ENCODE results near the gene FMN1.

The FMN1 gene

DNA sequence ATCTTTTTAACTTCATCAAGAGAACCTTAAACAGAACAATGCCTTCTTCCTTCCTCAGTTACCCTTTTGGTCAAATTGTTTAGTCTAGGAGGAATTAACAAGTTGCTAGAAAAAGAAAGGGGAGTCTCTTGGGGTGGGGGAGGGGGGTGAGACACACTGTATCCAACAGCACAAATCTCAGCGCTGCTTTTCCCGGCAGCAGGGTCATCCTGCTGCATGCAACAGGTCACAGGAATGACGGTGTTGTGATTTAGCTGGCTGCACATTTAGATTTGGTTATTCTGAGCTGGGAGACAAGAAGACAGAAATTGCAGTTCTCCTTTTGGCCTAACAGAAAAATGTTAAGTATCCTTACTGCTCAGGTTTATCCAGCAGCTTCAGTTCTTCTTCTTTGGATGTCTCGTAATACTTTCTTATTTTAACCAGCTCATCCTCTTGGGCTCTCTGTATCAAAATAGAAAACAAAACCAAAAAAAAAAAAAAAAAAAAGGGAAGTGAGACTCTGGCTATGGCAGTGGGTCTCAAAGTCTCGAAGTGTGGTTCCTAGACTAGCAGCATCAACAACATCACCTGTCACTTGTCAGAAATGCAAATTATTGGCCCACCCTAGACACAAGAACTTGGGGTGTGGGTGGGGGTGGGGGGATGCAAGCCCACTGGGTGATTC is 286.2 kb downstream of the FMN1 start:
- DNase-seq: no peak

DNA sequence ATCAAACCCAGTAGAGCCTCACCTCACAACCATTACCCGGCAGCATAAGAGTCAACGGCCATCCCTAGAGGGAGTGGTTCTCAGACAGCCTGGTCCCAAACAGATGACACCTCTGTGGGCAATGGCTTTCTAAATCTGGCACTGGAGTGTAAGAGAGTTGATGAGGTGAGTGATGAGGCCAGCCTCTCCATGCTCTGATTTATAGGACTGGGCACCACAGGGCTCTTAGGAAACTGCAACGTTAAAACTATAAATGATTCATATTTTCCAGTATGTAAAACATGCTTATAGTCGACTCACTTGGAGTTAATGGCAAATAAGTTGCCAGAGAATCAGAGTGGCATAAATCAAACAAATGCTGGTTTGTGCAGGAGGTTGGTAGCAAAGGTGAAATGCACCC is 289.0 kb downstream of the FMN1 start:
- DNase-seq: no peak

DNA sequence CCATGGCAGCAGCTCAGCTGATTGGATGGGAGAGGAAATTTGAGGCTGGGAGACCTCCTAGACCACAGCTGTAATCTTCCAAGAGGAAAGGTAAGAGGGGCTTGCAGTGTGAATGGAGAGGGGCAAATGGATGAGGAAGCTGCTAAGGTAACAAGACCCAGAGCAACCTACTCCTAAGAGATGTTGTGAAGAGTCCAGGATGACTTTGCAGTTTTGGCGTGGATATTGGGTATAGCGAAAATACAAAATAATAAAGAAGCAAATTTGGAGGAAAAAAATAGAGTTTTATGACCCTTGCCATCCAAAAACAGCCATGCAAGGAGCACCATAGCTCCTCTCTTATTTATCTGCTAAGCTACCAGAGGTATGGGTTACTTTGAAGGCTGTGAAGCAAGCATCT is 290.1 kb downstream of the FMN1 start:
- no peak for DNase-seq

DNA sequence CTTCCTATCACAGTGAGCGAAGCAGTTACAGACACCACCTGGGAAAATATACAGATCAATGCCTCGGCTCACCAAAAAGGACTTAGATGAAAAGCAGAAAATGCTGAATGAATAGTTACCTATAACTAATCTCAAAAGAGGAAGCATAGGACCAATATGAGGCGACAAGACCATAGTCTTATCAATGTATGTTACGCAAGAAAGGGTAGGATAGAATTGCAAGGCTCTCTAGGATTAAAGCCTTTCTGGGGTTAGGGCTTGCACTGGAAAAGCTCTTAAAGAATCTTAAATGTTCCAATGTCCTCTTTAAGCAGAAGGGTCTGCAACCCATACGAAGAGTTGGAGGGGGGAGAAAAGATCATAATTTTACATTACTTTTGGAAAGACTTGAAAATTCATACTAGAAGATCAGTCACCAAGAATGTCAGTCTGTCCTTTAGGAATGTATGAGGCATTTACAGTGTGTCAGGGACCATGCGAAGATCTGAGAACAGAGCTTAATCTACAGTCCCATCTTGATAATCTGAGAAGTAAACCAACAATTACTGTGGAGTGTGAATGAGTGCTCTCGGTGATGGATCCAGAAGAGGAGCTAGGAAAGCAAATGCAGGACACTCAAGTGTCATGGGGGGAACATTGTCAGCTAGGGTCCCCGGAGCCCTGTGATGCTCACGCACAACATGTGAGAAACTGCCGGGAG is 290.8 kb downstream of the FMN1 start:
- DNase-seq: no peak

DNA sequence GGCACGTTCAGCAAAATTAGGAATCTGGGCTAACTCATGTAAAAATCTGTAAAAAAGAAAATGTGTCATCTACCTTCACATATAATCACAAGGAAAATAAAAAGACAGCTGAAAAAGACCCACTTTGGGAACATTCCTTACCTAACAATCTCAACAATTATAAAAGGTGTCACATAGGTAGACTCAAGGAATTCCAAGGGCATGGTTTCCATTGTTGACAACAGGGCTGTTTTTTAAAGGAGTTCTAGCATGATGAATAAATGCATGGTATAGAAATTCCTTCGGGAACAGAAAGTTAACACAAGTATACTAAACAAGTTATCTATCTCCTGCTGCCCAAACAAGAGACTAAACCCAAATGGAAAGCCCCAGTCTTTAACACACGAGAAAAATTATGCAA is 292.5 kb downstream of the FMN1 start:
- DNase-seq: no peak

DNA sequence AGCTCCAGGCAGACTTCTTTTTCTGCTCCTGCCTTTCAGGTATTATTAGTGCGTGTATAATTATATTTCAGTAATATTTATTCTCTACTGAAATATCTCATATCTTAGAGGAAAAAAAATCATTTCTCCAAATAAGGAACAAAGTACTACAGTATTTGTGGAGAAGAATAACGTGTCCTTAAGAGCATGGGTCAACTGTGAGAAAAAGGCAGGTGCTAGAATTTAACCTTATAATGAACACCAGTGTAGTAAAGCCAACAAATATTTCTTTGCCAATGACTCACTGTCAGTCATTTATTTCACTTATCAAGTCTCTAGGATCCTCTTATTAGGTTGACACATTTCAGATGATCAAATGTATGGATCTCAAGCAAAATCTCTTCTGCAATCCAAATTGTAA is 293.3 kb downstream of the FMN1 start:
- DNase-seq: no peak

DNA sequence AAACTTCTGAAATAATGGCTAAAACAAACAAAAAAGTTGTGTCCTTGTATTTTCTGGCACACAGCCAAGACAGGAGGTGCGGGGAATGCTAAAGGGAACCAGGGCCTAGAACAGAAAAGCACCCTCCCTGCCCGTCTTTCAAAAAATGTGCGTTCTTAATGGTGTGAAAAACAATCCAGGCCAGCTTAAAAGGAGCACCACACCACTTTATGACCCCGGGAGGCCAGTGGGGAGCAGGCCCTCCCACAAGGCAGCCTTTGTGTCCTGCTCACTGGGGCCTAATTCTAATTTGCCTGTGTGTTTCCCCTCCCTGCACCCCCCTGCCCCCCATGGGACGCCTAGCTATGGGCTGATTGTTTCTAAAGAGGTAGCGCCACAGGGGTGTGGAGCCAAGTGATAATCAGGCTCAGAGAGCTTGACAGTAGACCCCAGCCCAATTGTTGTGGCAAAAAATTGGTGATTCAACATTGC is 295.4 kb downstream of the FMN1 start:
- no peak for DNase-seq

DNA sequence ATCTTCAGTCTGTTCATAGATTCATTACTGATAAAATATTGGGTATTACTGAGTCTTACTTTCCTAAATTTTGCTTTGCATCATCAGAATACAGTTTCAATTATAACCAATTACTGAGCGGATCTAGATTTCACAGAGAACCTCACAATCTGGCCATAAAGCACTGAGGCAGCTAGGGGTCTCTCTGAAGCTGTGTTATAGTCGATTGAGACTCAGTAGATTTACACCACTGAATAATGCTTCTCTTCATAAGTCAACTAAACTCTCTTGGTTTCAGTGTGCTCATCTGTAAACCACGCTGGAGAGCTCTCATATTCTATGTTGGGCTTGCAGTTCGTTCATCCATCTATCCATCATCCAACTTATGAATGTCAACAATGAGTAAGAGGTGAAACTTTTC is 296.1 kb downstream of the FMN1 start:
- no peak for DNase-seq

DNA sequence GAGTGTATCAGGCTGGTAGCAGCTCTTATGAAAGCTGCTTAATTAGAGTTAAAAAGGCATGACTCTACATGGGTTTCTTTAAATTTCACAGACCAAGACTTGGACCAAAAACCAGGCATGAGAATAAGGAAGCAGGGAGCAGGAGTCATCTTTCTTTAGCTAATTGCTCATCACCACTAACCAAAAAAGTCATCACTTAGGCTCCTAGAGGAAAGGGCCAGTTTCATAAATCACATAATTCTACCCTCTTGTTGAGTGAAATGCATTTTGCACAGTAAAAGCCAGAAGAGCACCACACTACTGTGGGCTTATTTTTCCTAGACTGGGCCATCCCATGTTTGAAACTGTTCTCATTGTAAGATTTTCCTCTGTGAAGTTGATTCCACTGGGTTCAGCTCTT is 301.1 kb downstream of the FMN1 start:
- no peak for DNase-seq

DNA sequence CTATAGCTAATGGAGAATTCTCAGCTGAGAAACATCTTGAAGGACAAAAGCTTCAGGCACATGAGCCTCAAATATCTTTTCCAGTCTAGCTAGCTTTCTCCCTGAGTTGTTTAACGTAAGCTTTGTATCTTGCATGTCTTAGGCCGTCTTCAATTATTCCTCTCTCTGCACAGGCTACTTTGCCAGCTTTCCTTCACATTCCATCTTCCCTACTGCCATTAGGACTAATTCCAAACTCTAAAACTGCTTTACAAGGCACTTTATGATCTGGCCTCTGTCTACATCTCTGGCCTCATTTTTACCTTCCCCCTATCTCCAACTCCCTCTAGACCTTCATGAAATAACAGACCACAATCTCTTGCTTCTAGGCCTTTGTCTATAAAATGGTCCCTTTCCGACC is 305.3 kb downstream of the FMN1 start:
- no peak for DNase-seq

DNA sequence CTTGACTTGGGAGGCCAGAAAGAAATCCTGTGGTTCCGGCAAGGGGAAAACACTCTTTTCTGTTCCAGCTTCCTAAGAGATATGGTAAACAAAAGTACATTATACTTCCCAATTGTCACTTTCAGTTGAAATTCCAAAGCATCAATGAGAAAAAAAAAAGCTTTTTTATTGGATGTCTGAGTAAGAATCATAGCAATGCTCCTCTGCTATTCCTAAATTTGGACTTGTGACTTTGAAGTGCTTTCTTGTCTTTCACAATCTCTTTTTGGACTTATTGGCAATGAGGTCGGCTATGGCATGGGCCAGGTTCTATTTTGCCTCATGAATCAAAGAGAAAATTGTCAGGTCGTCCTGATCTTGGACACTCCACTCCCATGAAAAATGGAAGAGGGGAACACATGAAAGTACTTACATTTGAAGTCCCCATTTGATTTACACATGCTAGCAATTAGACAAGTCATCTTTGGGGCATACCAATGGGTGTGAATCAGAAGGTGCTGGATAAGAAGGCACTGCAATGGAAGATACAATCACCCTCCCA is 306.2 kb downstream of the FMN1 start:
- DNase-seq: no peak

DNA sequence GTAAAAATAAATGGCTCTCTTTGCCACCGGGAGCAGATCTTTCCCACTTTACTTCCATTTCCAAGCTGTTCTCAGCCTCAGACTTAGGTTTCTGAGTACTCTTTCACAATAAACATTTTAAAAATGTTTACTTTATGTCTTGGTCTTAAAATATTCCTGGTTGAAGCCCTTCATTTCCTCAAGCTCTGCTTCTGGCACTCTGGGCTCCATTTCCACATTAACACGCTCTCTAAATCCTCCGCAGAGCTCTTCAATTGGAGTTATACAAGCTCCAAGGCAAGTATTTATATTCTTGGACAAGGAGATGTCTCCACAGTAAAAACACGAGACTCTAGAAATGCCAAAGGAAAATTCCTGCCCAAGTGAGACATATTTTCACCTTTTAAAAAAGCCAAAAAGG is 307.4 kb downstream of the FMN1 start:
- no peak for DNase-seq

DNA sequence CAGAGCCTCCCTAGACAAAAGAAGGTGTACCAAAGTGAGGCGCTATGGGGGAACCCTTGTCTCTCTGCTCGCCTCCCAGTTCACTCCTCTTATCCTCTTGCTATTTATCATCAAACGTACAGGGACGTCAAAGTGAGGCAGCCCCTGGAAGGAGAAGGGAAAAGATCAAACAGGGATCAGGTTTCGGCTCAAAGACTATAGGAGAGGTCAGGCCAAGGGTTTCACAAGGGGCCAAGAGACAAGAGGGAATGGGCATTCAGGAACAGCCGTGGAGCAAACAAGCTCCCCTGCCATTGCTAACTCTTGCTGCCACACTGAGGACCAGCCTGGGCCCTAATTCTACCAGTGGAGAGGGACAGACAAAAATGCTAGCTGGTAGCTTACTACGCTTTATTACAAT is 308.1 kb downstream of the FMN1 start:
- no peak for DNase-seq

DNA sequence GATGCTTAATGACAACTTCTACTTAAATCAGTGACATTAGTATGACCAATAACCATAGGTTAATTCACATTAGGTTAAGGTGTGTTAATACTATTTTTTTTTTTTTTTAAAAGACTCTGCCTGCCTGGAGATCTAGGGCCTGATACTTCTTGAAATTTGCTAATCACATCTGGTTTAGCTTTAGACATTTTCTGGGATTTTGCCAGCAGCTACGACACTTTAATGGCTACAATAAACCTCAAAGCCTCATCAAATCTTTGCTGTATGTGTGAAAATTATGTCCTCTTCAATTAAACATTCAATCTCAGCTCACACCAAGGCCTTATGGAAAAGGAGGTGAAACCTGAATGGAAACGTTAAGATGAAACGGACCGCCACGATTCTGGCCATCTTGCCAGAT is 308.8 kb downstream of the FMN1 start:
- DNase-seq: no peak

DNA sequence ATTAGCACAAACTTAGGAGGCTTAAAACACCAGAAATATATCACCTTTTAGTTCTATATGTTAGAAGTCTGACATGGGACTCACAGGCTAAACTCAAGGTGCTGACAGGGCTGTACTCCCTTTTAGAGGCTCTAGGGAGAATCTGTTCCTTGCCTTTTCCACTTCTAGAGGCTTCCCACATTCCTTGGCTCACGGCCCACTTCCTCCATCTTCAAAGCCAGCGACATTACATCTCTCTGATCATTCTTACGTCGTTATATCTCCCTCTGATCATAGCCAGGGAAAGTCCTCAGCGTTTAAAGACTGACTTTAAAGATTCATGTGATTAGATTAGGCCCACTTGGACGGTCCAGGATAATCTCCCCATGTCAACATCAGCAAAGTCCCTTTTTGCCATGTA is 310.4 kb downstream of the FMN1 start:
- DNase-seq: no peak

DNA sequence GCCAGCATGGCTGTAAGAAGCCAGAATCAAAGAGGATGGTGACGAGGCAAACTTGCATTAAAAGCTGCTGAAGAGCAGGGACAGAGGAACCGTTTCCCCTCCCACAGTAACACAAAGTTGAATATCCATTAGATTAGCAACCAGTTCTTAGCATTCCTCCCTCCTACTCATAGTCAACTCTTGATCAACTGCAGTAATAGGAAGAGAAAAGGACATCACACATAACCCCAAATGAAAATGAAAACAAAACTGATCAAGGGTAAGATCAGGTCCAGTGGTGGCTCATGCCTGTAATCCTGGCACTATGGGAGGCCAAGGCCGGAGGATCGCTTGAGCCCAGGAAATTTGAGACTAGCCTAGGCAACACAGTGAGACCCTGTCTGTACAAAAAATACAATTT is 311.6 kb downstream of the FMN1 start:
- DNase-seq: no peak

DNA sequence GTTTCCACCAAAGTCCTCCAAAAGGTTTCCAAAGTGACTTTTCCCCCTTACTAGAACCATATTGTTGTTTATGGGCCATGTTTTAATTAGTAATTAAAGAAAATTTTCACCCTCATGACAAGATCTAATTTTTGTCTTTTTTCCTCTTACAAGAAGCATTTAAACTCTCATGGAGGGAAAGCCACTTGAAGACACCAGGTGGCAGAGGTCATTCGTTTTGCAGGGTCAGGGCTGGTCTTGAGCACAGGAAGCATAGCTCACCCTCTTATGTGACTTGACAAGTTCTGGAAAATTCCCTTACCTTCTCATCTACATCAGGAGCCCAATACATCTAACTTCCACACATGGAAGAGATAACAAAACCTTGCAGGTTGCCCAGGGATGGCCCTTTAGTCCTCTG is 313.0 kb downstream of the FMN1 start:
- no peak for DNase-seq

DNA sequence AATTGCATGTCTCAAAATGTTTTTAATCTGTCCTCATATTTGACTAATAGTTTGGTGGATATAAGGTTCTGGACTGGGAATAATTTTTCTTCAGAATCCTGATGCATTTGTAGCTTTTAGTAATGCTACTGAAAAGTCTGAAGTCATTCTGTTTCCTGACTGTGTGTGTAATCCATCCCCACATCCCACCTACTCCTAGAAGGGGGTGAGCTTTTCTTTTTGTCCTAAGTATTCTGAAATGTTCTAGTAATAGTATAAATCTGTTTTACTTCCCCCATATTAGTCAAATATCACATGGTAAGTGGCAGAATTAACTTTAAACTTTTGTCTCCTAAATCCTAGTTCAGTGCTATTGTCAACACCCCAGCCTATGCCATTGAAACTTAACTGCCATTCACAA is 313.9 kb downstream of the FMN1 start:
- DNase-seq: no peak

DNA sequence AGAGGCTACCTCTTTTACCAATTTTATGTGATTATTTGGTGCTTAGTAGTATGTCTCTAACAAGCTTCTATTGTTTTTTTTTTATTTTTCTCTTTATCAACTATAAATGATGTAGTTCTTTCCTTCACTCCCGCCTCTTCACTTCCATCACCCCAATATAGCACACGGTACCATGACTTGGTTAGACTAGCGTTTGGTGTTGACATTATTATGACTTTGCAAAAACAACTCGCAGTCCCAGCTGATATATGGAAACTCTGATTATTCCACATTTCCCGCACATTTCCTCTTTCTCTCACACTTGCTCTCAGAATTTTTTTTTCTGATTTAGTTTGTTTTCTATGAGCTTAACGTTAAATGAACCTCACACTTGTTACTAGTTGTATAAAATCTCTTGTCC is 314.5 kb downstream of the FMN1 start:
- DNase-seq: no peak

DNA sequence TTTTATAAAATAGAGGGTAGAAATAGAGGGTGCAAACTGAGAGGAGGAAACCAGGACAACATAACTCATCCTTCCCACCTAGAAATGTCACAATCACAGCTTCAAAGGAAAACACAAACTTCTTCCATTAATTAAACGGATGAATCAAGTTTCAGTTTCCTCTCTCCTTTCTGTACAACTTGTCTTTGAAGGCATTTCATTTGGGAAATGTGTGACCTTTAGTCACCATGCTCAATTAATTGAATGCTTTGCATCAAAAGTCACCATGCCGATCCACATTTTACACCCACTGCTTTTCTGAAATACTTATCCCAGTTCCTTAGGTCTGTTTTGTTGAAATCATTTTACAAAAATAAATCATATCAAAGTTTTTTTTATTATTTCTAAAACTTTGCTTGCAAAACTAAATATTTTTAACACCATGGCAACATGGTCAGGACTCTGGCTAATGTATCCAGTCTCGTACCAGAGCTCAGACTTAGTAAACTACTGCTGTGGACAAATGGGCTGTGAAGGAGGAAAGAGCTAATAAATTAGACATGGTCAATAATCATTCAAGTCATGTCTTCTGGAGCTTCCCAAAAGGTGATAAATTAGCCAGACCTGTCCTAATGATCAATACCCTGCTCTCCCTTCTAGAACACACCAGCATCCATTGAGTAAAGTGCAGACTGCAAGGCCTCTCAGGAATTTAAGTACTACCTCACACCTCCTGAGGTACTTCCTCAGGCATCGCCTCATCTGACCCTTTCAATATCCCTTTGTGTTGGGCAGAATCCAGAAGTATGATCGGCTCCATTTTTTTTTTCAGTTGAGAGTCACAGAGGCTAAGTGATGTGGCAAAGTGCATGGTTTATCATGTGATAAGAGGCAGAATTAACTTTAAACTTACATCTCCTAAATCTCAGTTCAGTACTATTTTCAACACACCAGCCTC is 315.4 kb downstream of the FMN1 start:
- DNase-seq: no peak

DNA sequence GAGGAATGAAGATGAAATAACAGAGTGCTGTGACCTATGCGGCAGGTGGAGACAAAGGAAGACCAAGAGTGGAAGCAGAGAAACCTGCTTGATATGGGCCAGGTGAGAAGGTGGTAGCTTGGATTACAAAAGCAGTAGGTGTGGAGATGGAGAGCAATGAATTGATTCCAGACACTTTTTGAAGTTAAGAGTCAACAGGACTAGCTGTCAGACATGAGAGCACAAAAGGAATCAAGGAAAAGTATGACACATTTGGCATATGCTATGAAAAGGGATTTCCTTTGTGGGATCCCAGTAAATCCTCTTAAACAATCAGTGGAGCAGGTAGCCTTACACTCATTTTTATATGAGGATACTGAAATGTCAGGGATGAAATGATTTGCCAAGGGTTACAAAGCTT is 316.2 kb downstream of the FMN1 start:
- DNase-seq: no peak

DNA sequence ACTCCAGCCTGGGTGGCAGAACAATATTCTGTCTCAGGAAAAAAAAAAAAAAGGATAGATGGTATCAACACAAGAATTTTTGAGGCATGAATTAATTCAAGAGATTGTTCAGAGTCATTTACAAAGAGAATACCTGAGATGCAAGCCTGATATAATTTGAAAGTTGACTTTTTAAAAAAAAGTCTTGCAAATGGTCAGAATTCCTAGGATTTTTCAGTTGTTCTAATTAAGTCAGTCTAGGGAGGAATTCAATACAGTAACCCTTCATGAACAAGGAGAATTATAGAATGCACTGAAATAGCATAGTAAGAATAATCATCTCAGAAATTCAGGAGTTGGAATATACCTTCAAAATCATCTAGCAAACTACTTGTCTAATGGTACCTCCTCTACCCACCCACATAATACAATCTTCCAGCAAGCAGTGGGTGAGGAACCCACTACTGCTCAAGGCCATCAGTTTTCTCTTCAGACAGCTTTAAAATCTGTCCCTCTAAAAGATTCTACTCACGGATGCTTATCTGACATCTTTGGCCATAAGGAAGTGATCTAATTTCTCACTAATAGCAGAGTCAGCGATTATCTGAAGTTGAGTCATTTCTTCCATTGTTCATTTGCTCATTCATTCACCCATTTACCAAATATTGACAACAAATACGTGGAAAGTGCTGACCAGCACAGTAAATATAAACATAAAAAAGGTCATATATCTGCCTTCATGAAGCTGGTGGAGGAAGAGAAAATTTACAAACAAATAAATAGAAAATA is 317.1 kb downstream of the FMN1 start:
- no peak for DNase-seq

Measured in NCI-H524 treated with DMSO at 0.1 percent for 48 hours (cell line).